HPDE6-E6E7 (cell line): ENCODE results near the gene FAM234A.
"Not testable (repeated sequence)": the region's sequence is repeated elsewhere in the genome, so short reads cannot be mapped to it uniquely, and the experiment has no call there.

ENCODE experiments used
- DNase-seq: peaks from one replicate; pipeline ENCODE4 v3.0.0; 2011; ENCODE audit warnings: missing footprints; ENCODE audit errors: extremely low spot score

The FAM234A gene

DNA sequence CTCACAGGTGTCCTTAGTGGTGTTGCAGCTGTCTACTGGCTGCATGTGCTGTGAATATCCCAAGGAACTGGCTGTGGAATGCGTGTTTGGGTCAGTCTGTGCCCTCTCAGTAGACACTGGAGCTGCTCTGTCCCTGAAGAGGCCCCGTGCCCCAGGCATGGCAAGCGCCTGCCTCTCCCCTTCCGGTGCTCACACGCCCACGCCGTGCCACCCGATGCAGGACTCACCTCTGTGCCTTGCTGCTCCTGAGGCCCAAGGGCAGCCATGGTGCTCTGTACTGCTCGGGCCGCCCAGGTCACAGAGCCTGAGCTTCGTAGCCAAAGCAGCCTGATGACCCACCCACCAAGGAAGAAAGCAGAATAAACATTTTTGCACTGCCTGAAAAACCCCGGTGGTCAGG, 31.1 kb downstream of the FAM234A start:
- DNase-seq: no peak

DNA sequence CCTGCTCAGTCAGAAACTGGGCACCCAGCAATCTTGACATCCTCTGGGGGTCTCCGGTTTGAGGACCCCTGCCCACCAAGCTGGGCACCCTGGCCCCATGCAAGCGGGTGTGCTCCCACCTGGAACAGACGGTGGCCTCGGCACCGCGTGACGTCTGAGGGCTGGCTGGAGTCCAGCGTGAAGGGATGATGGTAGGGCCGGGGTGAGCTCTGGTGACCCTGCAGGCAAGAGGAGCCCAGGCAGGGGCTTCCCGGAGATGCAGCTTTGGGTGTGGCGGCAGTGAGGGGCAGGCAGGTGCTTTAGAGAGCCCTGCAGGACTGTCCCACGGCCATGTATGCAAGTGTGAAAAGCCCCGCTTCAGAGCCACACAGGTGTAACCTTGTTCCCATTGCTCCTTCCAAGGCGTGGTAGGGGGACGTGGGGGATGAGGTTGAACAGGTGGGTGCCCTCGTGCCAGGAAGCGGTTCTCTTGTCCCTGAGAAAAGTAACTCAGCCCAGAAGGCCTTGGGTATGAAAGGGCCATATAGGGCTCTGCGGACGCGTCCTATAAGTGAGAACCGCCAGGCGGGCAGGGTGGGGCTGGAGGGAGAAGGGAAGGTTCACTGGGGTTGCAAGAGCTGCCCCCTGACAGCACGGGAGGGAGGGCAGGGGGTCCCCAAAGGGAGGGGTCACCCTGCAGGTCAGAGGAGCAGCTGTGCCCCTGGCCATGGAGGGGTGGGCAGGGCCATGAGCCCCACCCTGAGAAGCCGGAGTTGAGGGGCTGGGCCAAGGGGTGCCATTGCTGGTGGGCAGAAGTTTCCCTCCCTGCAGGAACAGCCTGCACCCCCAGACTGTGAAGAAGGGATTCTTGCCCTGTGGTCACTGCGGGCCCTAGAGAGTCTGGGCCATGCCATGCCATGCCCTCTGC, 31.9 kb downstream of the FAM234A start:
- DNase-seq: no peak

DNA sequence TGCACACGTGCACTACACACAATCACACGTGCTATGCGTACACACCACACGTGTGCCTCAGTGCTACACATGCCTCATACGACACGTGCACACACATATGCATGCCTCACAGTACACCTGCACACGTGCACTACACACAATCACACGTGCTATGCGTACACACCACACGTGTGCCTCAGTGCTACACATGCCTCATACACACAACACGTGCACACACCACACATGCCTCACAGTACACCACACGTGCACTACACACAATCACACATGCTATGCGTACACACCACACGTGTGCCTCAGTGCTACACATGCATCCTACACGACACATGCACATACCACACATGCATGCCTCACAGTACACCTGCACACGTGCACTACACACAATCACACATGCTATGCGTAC, 32.9 kb downstream of the FAM234A start:
- DNase-seq: not testable (repeated sequence)

DNA sequence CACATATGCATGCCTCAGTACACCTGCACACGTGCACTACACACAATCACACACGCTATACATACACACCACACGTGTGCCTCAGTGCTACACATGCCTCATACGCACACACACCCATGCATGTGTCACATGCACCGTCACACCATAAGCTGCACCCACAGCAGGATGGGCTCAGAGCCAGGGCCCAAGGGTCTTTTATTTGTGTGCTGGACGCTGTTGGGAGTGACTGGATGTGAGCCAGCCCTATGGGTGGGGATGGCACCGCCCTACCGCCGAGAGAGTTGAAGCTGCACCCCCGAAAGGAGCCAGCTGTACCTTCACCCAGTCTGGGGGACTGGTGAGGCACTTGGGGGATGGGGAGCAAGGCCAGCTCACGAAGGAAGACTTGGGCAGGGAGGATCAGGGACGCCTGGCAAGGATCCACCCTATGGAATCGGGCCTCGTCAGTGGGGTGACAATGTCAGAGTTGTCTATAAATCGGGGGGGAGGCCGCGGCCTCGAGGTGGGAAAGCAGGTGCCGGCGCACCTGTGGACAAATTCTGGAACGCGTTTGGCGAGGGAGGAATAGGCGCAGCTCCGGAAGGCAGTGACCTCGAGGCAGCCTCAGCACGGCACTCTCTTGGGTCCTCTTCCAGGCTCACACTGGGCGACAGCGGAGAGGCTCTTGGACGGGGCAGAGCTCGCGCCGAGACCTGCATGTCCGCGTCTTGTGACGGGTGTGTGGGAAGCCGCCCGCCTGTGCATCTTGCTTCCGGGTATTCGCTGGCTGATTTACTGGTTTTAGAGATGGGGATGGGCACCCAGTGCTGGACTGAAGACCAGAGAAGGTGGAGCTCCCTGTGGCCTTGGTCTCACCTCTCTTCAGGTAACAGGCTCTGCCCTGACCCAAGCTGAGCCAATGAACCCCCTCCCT, 33.8 kb downstream of the FAM234A start:
- DNase-seq: no peak

DNA sequence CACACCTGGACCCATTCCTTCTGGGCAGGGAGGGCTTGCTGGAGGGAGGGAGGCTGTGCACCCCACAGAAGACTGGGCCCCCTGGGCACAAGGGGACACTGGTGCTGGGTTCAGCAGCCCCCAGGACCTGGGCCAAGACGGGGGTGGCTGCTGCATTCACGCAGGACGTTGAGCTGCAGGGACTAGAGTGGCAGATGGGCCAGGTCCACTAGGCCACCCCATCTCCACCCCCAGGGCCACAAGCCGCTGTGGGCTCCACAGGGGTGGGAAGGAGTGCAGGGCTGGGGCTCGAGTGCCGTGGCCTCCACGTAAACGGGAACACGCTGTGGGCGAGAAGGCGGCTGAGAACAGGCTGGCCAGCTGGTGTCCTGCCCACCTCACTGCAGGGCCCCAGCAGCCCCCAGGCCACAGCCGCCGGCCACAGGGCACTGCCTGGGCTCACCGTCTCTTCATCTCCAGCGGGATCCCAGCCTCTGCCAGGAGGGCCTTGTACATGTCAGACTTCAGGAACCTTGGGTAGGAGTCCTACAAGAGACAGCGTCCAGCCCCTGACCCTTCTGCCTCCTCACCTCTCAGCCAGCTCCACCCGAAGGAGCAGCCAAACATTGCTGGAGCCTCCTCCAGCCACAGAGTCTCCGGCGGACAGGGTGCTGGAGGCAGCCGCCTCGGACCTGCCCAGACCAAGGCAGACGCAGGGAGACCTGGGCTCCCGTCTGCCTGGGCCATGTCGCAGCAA, 34.6 kb downstream of the FAM234A start:
- DNase-seq: no peak

GRCh38 chr16:270381-271255, 36.0 kb downstream of the FAM234A start:
- DNase-seq: no peak

DNA sequence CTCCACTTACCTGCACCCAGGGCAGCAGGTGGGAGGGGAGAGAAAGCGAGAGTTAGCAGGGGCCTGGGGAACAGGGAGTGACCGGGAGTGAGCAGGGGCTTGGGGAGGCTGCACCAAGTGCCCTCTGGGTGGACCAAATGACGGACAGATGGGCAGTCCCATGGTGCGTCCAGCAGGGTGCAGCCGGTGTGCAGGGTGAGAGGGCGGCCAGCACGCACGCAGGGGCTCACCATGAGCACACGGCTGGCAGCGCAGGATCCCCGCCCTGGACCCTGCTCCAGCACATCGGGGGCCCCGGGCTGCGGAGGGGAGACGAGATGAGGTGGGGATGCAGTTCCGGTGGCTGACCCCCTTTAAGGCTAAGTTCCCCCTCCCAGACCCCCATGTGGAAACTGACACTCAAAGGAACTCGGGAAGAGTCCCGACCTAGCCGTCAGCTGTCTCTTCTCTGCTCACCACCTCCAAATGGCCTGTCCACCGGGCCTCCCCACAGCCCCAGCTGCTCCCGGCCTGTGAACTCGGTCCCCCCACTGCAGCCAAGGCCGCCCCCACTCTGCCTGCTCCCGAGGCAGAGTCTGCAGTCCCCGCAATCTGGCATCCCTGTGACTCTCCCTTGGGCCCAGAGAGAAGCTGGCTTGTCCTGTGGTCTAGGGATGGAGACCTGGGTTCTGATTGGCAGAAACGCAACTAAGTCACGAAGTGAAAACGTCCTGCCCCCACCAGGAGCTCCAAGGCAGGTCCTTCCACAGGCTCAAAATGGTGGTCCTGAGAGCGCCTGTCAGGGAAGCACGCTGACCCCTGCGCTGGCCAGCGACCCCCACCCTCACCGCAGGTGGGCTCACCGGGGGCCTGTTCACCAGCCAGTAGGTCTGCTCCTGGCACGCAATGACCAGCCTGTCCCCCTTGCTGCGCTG, 38.3 kb downstream of the FAM234A start:
- no peak for DNase-seq

- DNase-seq: peak; percentile 53
These were observed 39.2 kb downstream of the FAM234A start for GRCh38 chr16:273547-274421.

DNA sequence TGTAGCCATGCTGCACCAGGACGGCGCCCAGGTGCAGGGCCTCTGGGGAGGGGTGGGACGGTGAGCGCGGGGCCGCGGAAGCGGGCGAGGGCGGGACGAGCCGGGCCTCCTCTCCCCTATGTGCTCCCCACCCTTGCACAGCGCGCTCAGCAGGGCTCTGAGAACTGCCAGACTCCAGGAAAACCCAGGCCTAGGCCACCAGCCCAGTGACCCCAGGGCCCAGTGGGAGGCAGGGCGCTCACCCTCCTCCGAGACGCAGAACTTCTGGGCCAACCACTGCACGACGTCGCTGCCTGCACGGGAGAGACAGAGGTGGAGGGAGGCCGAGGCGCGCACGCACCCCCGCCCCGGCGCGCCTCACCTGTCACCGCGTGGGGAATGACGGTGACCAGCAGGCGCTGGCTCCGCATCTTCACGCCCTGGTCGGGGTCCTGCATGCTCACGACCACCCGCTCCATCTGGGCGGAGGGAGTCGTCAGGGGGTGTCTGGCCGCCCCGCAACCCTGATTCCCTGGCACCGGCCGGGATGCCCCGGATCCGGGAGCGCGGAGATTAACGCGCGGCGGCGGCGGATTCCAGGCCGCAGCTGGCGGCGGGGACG, 40.5 kb downstream of the FAM234A start:
- DNase-seq: no peak

GRCh38 chr16:275786-276232, 41.2 kb downstream of the FAM234A start, which contains the start of gene RGS11:
RGS11 (minus strand) TSS chr16:275944; CDS start chr16:275911, 33 bp downstream.
- no peak for DNase-seq

DNA sequence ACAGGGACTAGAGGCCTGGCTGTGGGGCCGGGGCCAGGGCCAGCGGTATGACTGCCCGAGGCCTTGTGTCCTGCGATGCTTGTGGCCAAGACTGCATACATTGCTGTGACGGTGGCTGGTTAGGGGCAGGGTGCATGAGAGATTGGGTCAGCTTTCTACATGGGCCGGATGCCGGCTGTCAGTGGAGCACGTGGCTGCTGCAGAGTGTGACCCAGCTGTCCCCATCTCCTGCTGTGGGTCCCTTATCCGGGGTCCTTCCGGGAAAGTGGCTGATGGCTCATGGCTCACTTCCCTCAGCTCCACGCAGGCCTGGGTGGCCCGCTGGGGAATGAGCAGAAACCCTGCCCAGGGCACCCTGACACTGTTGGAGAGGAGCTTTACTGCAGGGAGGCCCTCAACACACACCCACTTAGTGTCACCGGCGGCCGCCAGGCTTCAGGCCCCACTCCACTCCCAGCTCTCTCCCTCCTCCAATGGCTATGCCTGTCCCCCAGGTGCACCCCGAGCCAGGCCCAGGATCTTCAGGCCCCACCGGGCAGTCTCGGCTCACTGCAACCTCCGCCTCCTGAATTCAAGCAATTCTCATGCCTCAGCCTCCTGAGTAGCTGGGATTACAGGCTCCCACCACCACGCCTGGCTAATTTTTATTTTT, 41.9 kb downstream of the FAM234A start:
- no peak for DNase-seq

DNA sequence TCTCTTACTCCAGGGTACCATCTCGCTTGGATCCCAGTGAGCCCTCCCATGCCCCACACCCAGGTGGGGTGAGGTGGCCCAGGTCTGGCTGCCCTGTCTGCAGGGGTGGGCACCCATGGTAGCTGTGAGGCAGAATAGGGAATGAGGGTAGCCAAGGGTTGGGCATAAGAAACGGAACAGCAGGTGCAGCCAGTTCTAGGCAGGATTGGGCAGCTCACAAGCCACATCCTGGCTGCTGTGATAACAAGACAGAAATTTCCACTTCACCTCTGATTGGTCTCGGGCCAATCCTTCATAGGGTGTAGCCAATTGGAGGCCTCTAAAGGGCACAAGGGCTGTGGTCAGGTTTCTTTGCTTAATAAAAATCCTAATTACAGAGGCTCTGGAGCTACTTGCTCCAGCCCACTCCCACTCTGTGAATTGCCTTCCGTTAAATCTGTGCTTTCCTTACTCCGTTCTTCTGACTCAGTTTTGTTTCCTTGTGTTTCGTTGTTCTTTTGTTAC, 44.3 kb downstream of the FAM234A start:
- DNase-seq: no peak

GRCh38 chr16:279531-279930, 44.9 kb downstream of the FAM234A start:
- no peak for DNase-seq

DNA sequence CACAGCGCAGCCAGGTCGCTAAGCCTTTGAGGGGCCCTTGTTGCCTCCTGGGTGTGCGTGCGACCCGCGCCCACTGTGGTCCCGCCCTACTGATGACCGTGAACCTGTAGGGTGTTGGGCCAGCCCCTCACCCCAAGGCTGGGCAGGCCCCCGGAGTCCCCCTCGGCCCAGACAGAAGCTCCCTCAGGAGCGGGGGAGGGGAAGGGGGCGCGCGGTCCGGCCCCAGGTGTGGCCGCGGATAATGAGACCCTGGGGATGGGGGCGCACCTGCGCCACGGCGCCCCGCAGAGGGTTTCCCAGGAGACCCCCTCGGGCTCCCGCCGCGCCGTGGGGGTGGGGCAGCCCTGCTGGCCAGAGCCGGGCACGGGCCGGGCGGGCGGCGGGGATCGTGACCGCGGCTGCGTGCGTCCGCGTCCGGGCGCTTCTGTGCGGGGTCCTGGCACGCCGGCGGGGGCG, 45.4 kb downstream of the FAM234A start:
- DNase-seq: no peak

GRCh38 chr16:280552-280951, 45.9 kb downstream of the FAM234A start, which contains the start of gene ARHGDIG:
ARHGDIG (plus strand) TSS chr16:280591; CDS start chr16:280681, 90 bp downstream.
- DNase-seq: no peak

DNA sequence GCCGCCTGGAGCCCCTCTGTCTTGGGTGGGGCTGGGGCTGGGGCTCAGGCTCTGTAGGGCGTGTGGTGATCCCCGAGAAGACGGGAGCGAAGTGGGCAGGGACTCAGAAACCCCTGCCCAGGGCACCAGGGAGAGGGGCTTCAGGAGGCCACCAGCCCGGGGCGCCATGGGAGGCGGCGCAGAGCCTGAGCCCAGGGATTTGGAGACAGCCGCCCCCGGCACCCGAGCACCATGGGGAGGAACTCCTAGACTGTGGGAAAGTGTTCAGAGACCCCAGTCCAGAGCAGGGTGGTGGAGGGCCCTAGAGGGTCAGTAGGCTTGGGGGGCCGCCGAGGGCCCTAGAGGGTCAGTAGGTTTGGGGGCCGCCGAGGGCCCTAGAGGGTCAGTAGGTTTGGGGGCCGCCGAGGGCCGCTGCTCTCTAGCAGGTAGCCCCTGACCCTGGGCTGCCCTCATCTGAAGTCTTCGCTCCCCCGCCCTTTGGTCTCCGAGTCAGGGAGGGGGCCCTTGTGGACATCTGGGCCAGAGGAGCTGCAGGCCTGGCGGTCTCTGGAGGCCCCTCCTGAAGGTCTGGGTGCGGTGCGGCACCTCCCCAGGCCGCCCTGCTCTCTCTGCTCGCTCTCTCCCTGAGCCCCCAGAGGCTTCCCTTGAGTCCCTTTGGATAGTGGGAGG, 46.5 kb downstream of the FAM234A start:
- DNase-seq: no peak
